GM11168 (cell line): ENCODE measurements around the gene ZNF749.

Source experiments
- in situ Hi-C: fragments of 300-500 bp; cut with MboI; formaldehyde crosslinking; loops from one replicate; pipeline ENCODE4 v1.12.0; 2022; ENCODE audit warnings: low sequenced_read_pairs; ENCODE audit not compliant: unreplicated experiment

ZNF749 gene

GRCh38 chr19:57435062-57435978, at the start of gene ZNF749:
TSS of gene ZNF749 (plus strand) at chr19:57435325. CDS start at chr19:57435579, 254 bp downstream.
- in situ Hi-C loops: no loop called here

GRCh38 chr19:57389194-57389729, 45.9 kb upstream of the ZNF749 start:
- in situ Hi-C loops: no loop called here

- in situ Hi-C loops: no loop called here
Measured at GRCh38 chr19:57389730-57390598, 45.2 kb upstream of the ZNF749 start, which contains the start of gene ZNF548. TSS of gene ZNF548 (plus strand) at chr19:57389854. CDS start at chr19:57390100, 246 bp downstream.

- in situ Hi-C loops: no loop called here
Measured at GRCh38 chr19:57395710-57396109, 39.4 kb upstream of the ZNF749 start.

DNA sequence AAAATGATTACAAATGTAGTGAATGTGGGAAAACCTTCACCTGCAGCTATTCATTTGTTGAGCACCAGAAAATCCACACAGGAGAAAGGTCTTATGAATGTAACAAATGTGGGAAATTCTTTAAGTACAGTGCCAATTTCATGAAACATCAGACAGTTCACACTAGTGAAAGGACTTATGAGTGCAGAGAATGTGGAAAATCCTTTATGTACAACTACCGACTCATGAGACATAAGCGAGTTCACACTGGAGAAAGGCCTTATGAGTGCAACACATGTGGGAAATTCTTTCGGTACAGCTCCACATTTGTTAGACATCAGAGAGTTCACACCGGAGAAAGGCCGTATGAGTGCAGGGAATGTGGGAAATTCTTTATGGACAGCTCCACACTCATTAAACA, 36.3 kb upstream of the ZNF749 start:
- in situ Hi-C loops: no loop called here

- in situ Hi-C loops: no loop called here
Measured at GRCh38 chr19:57403737-57404563, 31.2 kb upstream of the ZNF749 start.

DNA sequence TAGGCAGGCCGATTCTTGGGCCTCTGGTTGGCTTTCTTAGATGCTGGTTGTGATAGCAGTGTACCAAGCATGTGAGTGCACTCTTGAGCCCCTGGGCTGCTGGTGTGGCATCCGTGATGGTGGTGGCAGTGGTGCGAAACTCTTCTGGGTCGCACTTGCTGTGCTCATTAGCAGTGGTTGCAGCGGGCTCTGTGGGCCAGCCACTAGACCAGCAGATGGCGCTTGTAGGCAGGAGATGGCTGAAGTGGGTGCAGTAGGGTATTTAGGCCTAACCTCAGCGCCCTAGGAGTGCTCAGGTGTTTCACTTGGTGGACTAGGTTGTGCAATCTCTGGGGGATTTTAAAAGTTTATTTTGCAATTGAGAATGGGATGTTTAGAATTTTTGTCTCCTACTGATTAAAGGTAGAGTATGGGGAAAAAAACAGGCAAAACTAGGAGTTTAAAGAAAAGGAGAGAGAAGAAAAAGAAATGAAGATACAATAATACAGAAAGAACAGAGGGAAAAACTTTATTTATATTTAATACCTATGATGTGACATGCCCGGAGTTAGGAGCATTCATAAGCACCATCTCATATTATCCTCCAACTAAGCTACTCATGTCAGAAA, 28.5 kb upstream of the ZNF749 start:
- in situ Hi-C loops: no loop called here

DNA sequence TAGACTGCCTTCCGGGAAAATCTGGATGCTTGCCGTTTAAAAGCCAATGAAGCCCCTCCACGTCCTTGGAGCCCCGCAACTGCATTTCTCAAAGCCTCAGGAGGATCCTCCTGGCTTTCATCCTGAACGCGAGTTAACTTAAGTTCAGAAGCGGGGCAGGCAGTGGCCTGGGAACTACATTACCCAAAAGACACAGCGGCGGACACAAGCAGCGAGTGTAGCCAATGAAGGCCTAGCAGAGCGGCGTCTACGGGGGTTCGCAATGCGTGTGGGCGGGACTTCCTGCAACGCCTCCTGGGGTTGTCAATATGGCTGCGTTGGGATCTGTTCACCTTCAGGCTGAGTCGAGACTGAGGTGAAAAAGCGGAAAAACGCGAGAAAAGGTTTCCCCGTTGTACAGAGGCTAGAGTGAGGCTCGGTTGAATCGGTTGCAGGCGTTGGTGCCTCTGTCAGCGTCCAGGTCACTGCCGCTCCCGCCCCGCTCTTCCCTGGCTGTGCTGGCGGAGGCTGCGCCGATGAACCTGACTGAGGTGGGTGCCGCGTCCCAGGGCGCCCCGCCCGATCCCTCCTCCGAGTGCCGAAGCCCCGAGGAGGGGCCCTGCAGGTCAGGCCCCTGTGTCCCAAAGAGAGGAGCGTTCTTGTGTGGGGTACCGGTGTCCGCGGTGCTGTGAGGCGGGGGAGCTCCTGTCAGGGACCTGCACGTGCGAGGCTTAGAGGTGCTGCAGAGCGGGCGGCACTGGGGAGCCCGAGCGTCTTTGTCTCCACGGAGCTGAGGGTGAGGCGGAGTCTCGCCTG, 24.1 kb upstream of the ZNF749 start, which contains the start of gene ZNF17:
Gene ZNF17, plus strand, starts transcription at position 285 of the 795 bp plus-strand sequence. CDS start 2,455 bp downstream, outside the sequence.
- in situ Hi-C loops: no loop called here

GRCh38 chr19:57419439-57419838, 15.7 kb upstream of the ZNF749 start:
- in situ Hi-C loops: no loop called here

GRCh38 chr19:57421037-57421436, 14.1 kb upstream of the ZNF749 start:
- in situ Hi-C loops: no loop called here

DNA sequence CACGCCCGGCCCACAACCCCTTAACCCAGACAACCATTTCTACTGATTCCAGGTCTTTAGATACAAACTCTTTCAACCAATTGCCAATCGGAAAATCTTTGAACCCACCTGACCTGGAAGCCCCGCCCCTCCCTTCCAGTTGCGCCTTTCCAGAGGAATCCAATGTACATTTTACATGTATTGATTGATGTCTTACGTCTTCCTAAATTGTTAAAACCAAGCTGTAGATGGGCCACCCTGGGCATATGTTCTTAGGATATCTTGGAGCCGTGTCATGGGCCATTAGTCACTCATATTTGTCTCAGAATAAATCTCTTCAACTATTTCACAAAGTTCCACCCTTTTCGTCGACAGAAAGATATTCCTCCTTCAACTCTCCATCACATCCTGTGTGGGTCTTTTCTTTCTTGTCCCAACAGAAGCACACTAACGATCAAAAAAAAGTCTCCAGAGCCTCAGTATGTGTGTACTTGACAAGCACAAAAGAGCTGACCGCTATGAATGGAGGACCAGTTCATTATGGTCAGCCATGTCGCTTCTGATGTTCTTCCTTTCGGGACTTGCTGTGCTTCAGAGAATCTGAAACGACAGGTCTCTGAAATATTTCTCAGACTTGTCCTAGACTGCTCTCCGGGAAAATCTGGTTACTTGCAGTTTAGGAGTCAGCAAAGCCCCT, 601 bp upstream of the ZNF749 start:
- in situ Hi-C loops: no loop called here

DNA sequence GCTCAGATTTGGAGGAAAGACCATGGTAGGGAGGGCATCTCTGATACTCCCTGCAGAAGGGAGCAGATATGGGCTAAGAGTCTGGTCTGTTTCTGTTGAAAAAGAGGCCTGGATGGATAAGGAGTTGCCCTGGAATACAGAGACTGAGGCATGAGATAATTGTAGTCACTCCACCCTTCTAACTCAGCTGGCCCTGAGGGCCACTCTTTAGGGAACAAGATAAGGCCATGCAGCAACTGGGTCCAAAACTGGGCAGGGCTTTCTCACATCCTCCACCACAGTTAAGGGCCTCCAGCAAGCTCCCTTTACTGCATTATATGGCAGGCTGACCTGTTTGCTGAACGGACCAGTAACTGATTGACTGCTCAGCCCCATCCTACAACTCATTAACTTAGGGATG, 1.3 kb downstream of the ZNF749 start:
- in situ Hi-C loops: no loop called here

DNA sequence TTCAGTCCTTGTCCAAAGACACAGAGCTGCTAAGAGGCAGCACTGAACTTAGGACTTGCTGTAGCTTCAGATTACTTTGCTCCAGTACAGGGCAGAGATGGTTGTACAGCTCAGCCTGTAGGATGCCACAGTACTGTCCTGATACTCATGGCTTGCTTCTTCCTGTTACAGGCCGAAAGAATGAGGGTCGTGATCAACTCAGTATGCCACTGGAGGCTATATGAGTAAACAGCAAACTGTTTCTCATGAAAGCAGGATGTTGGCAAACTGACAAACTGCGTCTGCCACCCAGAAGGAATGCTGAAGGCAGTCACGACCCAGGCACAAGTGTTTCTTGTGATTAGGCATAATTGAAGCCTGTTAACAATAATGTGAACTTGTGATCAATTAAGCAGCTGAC, 2.8 kb downstream of the ZNF749 start:
- in situ Hi-C loops: no loop called here

GRCh38 chr19:57438925-57439324, 3.8 kb downstream of the ZNF749 start:
- in situ Hi-C loops: no loop called here

DNA sequence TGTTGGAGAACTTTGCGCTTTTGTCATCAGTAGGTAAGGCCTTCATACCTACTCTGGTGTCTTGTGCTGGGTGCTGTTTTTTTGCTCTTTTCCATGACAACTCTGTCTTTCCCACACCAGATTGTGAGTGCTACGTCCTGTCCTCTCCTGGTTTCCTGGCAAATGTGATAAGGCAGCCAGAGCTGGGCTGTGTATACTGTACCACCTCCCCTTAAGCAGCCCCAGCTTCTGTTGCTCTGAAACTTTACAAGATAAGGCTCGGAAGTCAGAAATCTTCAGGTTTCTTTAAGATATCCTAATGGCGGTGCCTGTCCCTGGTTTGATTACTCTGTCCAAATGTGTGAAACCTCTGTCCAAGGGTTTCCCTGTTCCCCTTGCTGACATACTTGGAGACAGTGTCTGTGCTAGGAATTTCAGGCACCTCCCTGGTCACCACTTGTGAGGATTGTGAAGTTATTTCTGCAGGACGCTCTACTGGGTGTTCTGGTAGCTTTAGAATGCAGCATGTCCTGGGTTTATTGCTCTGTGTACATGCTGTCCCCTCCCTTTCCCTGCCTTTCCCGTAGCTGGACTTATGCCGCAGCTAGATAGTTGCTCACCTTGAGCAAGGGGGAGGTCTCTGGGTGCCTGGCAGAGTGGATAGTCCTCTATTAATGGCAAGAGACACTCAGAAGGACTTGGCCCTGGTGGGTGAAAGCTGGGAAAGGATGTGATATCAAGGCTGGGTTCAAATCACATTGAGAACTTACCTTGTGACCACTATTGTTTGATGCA, 7.0 kb downstream of the ZNF749 start:
- in situ Hi-C loops: no loop called here

- in situ Hi-C loops: no loop called here
Measured at GRCh38 chr19:57443121-57443696, 8.1 kb downstream of the ZNF749 start.

DNA sequence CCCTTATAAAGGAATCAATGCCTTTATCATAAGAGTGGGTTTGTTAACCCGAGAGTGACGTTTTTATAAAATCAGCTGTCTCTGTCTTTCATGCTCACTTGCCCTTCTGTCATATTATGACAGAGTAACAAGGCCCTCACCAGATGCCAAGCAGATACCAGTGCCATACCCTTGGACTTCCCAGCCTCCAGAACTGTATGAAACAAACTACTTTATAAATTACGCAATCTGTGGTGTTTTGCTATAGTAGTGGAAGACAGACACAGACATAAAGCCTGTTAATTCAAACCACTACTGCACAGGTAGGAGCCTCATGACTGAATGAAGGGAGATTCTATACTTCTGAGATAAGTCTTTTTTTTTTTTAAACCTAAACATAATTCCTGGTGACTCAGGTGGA, 17.2 kb downstream of the ZNF749 start:
- in situ Hi-C loops: no loop called here
